Astrocyte (in vitro differentiated cells and primary cell): ENCODE data around the gene SH3RF2.

Experiments
- CTCF ChIP-seq: IDR thresholded peaks from 2 replicates; pipeline ENCODE4 v1.5.1; 2011; ENCODE audit warnings: low read depth, mild to moderate bottlenecking, inconsistent platforms, low read length, moderate library complexity; ENCODE audit not compliant: insufficient read depth
- EZH2 ChIP-seq: IDR thresholded peaks from 2 replicates; pipeline ENCODE4 v1.6.1; 2012; ENCODE audit warnings: mild to moderate bottlenecking, low read length, inconsistent platforms; ENCODE audit not compliant: insufficient read depth

GRCh38 chr5:145979270-145980223, 43.2 kb downstream of the SH3RF2 start:
- TF ChIP-seq CTCF (no peak), EZH2 (no peak)
